K562 (cell line): Measurements from ENCODE around the gene PPFIBP2. TPM values are rescaled to one million over a fixed set of nuclear protein-coding genes. Genes with fewer than 3 reads are reported as not detected.

Experiments
- CBX1 ChIP-seq: sonication (generic); IDR thresholded peaks from 2 replicates; pipeline ENCODE4 v1.6.1; 2016; ENCODE audit warnings: antibody characterized with exemption, low read depth, mild to moderate bottlenecking
- COPS2 ChIP-seq: fragments of 450-650 bp; conservative IDR thresholded peaks from 2 replicates; pipeline ENCODE4 v1.6.1; 2016; ENCODE audit warnings: mild to moderate bottlenecking, moderate library complexity
- FOXK2 ChIP-seq, 2 experiments: fragments of 450-650 bp; IDR thresholded peaks in 1 of 2; conservative IDR thresholded peaks in 1 of 2; 2 replicates each; pipeline ENCODE4 v1.6.1; 2016; ENCODE audit warnings: low read depth in 2 of 2, mild to moderate bottlenecking in 1 of 2
- FOXP1 ChIP-seq: sonication (generic); formaldehyde crosslinking; IDR thresholded peaks from 2 replicates; pipeline ENCODE4 v1.8.0; 2022; ENCODE audit warnings: mild to moderate bottlenecking, missing genetic modification reagents
- HCFC1 ChIP-seq: IDR thresholded peaks from 2 replicates; pipeline ENCODE4 v1.6.1; 2012; ENCODE audit warnings: low read depth, low read length, improper control_type of control experiment
- HDAC2 ChIP-seq: fragments of 450-650 bp; IDR thresholded peaks from 2 replicates; pipeline ENCODE4 v1.6.1; 2016; ENCODE audit warnings: mild to moderate bottlenecking
- ILK ChIP-seq: fragments of 450-650 bp; IDR thresholded peaks from 2 replicates; pipeline ENCODE4 v1.6.1; 2016; ENCODE audit warnings: missing genetic modification characterization, low read depth, mild to moderate bottlenecking, missing compliant biosample characterization, moderate library complexity, borderline replicate concordance
- MAFF ChIP-seq: IDR thresholded peaks from 2 replicates; pipeline ENCODE4 v1.6.1; 2012; ENCODE audit warnings: low read length, improper control_type of control experiment
- NCOA6 ChIP-seq: fragments of 450-650 bp; IDR thresholded peaks from 2 replicates; pipeline ENCODE4 v1.6.1; 2017; ENCODE audit warnings: mild to moderate bottlenecking
- NFE2 ChIP-seq: IDR thresholded peaks from 2 replicates; pipeline ENCODE4 v1.6.1; 2014; ENCODE audit warnings: antibody characterized with exemption, low read depth
- POLR2G ChIP-seq: fragments of 200-400 bp; formaldehyde crosslinking; IDR thresholded peaks from 2 replicates; pipeline ENCODE4 v1.6.1; 2017; ENCODE audit warnings: low read depth, mild to moderate bottlenecking, antibody characterized with exemption, low read length, moderate library complexity
- RAD21 ChIP-seq, 2 experiments: fragments of 250-450 bp in 1 of 2; fragments of 450-650 bp in 1 of 2; sonication (Bioruptor Pico) in 1 of 2; formaldehyde crosslinking in 1 of 2; IDR thresholded peaks in 1 of 2; conservative IDR thresholded peaks in 1 of 2; 2 replicates each; pipeline versions ENCODE4 v1.4.0 to v1.8.0; 2020 to 2022; ENCODE audit warnings: mild to moderate bottlenecking in 2 of 2, moderate library complexity in 1 of 2
- RBM25 ChIP-seq: fragments of 200-400 bp; formaldehyde crosslinking; IDR thresholded peaks from 2 replicates; pipeline ENCODE4 v1.6.1; 2018; ENCODE audit warnings: low read length, low read depth, moderate library complexity; ENCODE audit not compliant: severe bottlenecking
- SMC3 ChIP-seq: conservative IDR thresholded peaks from 2 replicates; pipeline ENCODE4 v1.6.1; 2011; ENCODE audit warnings: low read depth, low read length, improper control_type of control experiment; ENCODE audit not compliant: insufficient read depth
- SREBF2 ChIP-seq: sonication (generic); formaldehyde crosslinking; IDR thresholded peaks from 2 replicates; pipeline ENCODE4 v1.4.0; 2020; ENCODE audit warnings: mild to moderate bottlenecking, missing genetic modification reagents
- STAT5A ChIP-seq: IDR thresholded peaks from 2 replicates; pipeline ENCODE4 v1.6.1; 2012; ENCODE audit warnings: low read length, inconsistent platforms, borderline replicate concordance
- TAF1 ChIP-seq: IDR thresholded peaks from 2 replicates; pipeline ENCODE4 v1.6.1; 2011; ENCODE audit warnings: mild to moderate bottlenecking, low read length, moderate library complexity; ENCODE audit not compliant: insufficient read depth, control insufficient read depth, severe bottlenecking; ENCODE audit errors: extremely low read depth
- TEAD1 ChIP-seq, 2 experiments: fragments of 450-650 bp in 1 of 2; sonication (generic) in 1 of 2; formaldehyde crosslinking; IDR thresholded peaks; 2 replicates each; pipeline versions ENCODE4 v1.4.0 to v1.8.0; 2020 to 2022; ENCODE audit warnings: mild to moderate bottlenecking in 2 of 2, missing genetic modification reagents in 1 of 2
- ZFX ChIP-seq: sonication (generic); formaldehyde crosslinking; IDR thresholded peaks from 2 replicates; pipeline ENCODE4 v1.8.0; 2022; ENCODE audit warnings: mild to moderate bottlenecking, missing genetic modification reagents, moderate library complexity
- ZHX1 ChIP-seq: fragments of 150-350 bp; conservative IDR thresholded peaks from 2 replicates; pipeline ENCODE4 v1.6.1; 2014; ENCODE audit warnings: low read length
- ZNF124 ChIP-seq: sonication (generic); formaldehyde crosslinking; IDR thresholded peaks from 2 replicates; pipeline ENCODE4 v1.8.1; 2022; ENCODE audit warnings: missing genetic modification reagents
- ZNF184 ChIP-seq: sonication (generic); formaldehyde crosslinking; IDR thresholded peaks from 2 replicates; pipeline ENCODE4 v1.5.0; 2020; ENCODE audit warnings: missing genetic modification reagents
- ZNF274 ChIP-seq: IDR thresholded peaks from 2 replicates; pipeline ENCODE4 v1.6.1; 2011; ENCODE audit warnings: low read depth, mild to moderate bottlenecking, low read length, moderate library complexity, borderline replicate concordance
- ZNF57 ChIP-seq: fragments of 450-650 bp; formaldehyde crosslinking; IDR thresholded peaks from 2 replicates; pipeline ENCODE4 v1.4.0; 2020; ENCODE audit warnings: mild to moderate bottlenecking, moderate library complexity
- ZZZ3 ChIP-seq: fragments of 450-650 bp; IDR thresholded peaks from 2 replicates; pipeline ENCODE4 v1.6.1; 2016; ENCODE audit warnings: antibody characterized with exemption, mild to moderate bottlenecking, moderate library complexity
- polyA plus RNA-seq, 8 experiments: library from polyadenylated mRNA; depleted of rRNA in 4 of 8; stranded (reverse) in 5 of 8; unstranded in 3 of 8; fragments of >200 nt; fragmentation: Nextera tagmentation in 2 of 8; fragmentation: Illumina TruSeq in 1 of 8; extraction: Ambion mirVana in 2 of 8; extraction: Trizol in 1 of 8; gene quantifications; 2 replicates each; pipeline versions ENCODE4 v1.2.1 to v1.2.3, GENCODE V29; 2011 to 2014; ENCODE audit warnings: inconsistent platforms in 1 of 8, missing spikeins in 1 of 8
- total RNA-seq, 7 experiments: library from RNA; depleted of rRNA in 6 of 7; stranded (reverse); fragments of >200 nt in 6 of 7; fragmentation: Illumina TruSeq in 2 of 7; extraction: Trizol in 2 of 7; gene quantifications; 2 replicates each; pipeline versions ENCODE4 v1.2.1 to v1.2.3, GENCODE V29; 2011 to 2021; ENCODE audit warnings: low replicate concordance in 1 of 7

PPFIBP2 gene
- total and polyA plus RNA-seq, 9 of the 15 experiments (the other 6 are each of a cell fraction or from before 2014, with no cell fraction given), result 0.18 to 3.4 (median 1.2) TPM

GRCh38 chr11:7513234-7514098, at the start of gene PPFIBP2 (continued):
- TF ChIP-seq NFE2, result no peak
- no peak for TF ChIP-seq TEAD1 (CRISPR knock-in tag; IDR thresholded peaks at IDR 0.05)
- TF ChIP-seq SMC3, result no peak
- no peak for TF ChIP-seq MAFF
- no peak for TF ChIP-seq CBX1
- TF ChIP-seq STAT5A, result no peak
- no peak for TF ChIP-seq ZNF274
- no peak for TF ChIP-seq HCFC1
- peak; percentile 72 for TF ChIP-seq NCOA6
- no peak for TF ChIP-seq RBM25
- TF ChIP-seq ZZZ3, result no peak
- TF ChIP-seq COPS2, result no peak
- TF ChIP-seq POLR2G, result peak; percentile 72
- TF ChIP-seq FOXP1, result 0 out of 2 replicates have a peak, but pooled peaks have one; percentile 16
- TF ChIP-seq ZNF124 (CRISPR knock-in tag), result no peak
- peak; percentile 37 to 59 for TF ChIP-seq RAD21 (CRISPR knock-in tag; conservative IDR thresholded peaks at IDR 0.05 in 1 of 2, IDR thresholded peaks at IDR 0.05 in 1 of 2)
- no peak for TF ChIP-seq SREBF2 (CRISPR knock-in tag)
- no peak for TF ChIP-seq FOXK2 (conservative IDR thresholded peaks at IDR 0.05 in 1 of 2, IDR thresholded peaks at IDR 0.05 in 1 of 2; ENCODE audit: low read depth in 2 of 2)
- no peak for TF ChIP-seq TAF1
- no peak for TF ChIP-seq ZNF184 (CRISPR knock-in tag)
- TF ChIP-seq ZHX1, result no peak
- TF ChIP-seq HDAC2, result no peak
- TF ChIP-seq ZNF57, result no peak
- TF ChIP-seq ZFX (CRISPR knock-in tag), result no peak; the same call in 1 of the 2 replicates
- no peak for TF ChIP-seq ILK (tag)
